Measurements from ENCODE around the gene FAAP100.

GRCh38 chr17:81524865-81525159 is 27.3 kb downstream of the FAAP100 start:
- TF ChIP-seq, protein P1, sequence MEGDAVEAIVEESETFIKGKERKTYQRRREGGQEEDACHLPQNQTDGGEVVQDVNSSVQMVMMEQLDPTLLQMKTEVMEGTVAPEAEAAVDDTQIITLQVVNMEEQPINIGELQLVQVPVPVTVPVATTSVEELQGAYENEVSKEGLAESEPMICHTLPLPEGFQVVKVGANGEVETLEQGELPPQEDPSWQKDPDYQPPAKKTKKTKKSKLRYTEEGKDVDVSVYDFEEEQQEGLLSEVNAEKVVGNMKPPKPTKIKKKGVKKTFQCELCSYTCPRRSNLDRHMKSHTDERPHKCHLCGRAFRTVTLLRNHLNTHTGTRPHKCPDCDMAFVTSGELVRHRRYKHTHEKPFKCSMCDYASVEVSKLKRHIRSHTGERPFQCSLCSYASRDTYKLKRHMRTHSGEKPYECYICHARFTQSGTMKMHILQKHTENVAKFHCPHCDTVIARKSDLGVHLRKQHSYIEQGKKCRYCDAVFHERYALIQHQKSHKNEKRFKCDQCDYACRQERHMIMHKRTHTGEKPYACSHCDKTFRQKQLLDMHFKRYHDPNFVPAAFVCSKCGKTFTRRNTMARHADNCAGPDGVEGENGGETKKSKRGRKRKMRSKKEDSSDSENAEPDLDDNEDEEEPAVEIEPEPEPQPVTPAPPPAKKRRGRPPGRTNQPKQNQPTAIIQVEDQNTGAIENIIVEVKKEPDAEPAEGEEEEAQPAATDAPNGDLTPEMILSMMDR (IDR thresholded peaks at IDR 0.05) = no peak
- no peak for TF ChIP-seq EP300 (IDR thresholded peaks at IDR 0.05; ENCODE audit: low read depth)
- TF ChIP-seq POLR2A (IDR thresholded peaks at IDR 0.05) = no peak
